ENCODE results near the gene NR2C2.
A peak's percentile ranks its signal among the peaks of the same experiment; 100 is the strongest.

The NR2C2 gene

GRCh38 chr3:14938954-14939353, 8.4 kb upstream of the NR2C2 start:
- TF ChIP-seq CTCF (IDR thresholded peaks at IDR 0.05; ENCODE audit: low read depth, low read length) (no peak), MAX (IDR thresholded peaks at IDR 0.05; ENCODE audit: low read depth, low read length) (no peak), POLR2A (IDR thresholded peaks at IDR 0.05; ENCODE audit: extremely low read depth, insufficient read length) (no peak), MYC (IDR thresholded peaks at IDR 0.05; ENCODE audit: low read depth, low read length) (no peak)
- H3K4me3 ChIP-seq (ENCODE audit: low read depth, low read length) = no peak overlapping the region
- DNase-seq (ENCODE audit: low read depth) = peak; percentile 33

GRCh38 chr3:14941871-14942270, 5.5 kb upstream of the NR2C2 start:
- no peak for DNase-seq (ENCODE audit: low read depth)
- TF ChIP-seq POLR2A (IDR thresholded peaks at IDR 0.05; ENCODE audit: extremely low read depth, insufficient read length) (no peak), CTCF (IDR thresholded peaks at IDR 0.05; ENCODE audit: low read depth, low read length) (no peak), MAX (IDR thresholded peaks at IDR 0.05; ENCODE audit: low read depth, low read length) (no peak), MYC (IDR thresholded peaks at IDR 0.05; ENCODE audit: low read depth, low read length) (no peak)
- H3K4me3 ChIP-seq (ENCODE audit: low read depth, low read length) = no peak overlapping the region

- DNase-seq (ENCODE audit: low read depth) = no peak
- no peak overlapping the region for H3K4me3 ChIP-seq (ENCODE audit: low read depth, low read length)
- TF ChIP-seq MAX (IDR thresholded peaks at IDR 0.05; ENCODE audit: low read depth, low read length) = no peak
- TF ChIP-seq POLR2A (IDR thresholded peaks at IDR 0.05; ENCODE audit: extremely low read depth, insufficient read length) = no peak
- no peak for TF ChIP-seq CTCF (IDR thresholded peaks at IDR 0.05; ENCODE audit: low read depth, low read length)
- no peak for TF ChIP-seq MYC (IDR thresholded peaks at IDR 0.05; ENCODE audit: low read depth, low read length)
Observed at GRCh38 chr3:14943042-14943441, 4.3 kb upstream of the NR2C2 start.

- peak overlapping the region; percentile 95 for H3K4me3 ChIP-seq (ENCODE audit: low read depth, low read length)
- TF ChIP-seq MYC (IDR thresholded peaks at IDR 0.05; ENCODE audit: low read depth, low read length) (no peak), POLR2A (IDR thresholded peaks at IDR 0.05; ENCODE audit: extremely low read depth, insufficient read length) (no peak), CTCF (IDR thresholded peaks at IDR 0.05; ENCODE audit: low read depth, low read length) (no peak), MAX (IDR thresholded peaks at IDR 0.05; ENCODE audit: low read depth, low read length) (no peak)
- no peak for DNase-seq (ENCODE audit: low read depth)
Observed at GRCh38 chr3:14946236-14946635, 1.1 kb upstream of the NR2C2 start.

- DNase-seq (ENCODE audit: low read depth) = no peak
- H3K4me3 ChIP-seq (ENCODE audit: low read depth, low read length) = peak overlapping the region; percentile 95
- no peak for TF ChIP-seq MAX (IDR thresholded peaks at IDR 0.05; ENCODE audit: low read depth, low read length)
- peak; percentile 26; the same call in 1 of the 2 replicates for TF ChIP-seq MYC (IDR thresholded peaks at IDR 0.05; ENCODE audit: low read depth, low read length)
Observed at GRCh38 chr3:14946739-14947099, 664 bp upstream of the NR2C2 start.

GRCh38 chr3:14947886-14948608, 664 bp downstream of the NR2C2 start:
- peak overlapping the region; percentile 63 for H3K4me3 ChIP-seq (ENCODE audit: low read depth, low read length)
- DNase-seq (ENCODE audit: low read depth) = peak; percentile 95
- TF ChIP-seq POLR2A (IDR thresholded peaks at IDR 0.05; ENCODE audit: extremely low read depth, insufficient read length) = no peak
- TF ChIP-seq MYC (IDR thresholded peaks at IDR 0.05; ENCODE audit: low read depth, low read length) = peak; percentile 21

Data from NB4 (cell line).